HUES6 (cell line): ENCODE results near the gene CAV3.

Experiments used
- H3K27ac ChIP-seq: 2 replicates; pipeline ENCODE4 v1.7.0; 2013; ENCODE audit warnings: low read depth, mild to moderate bottlenecking, low read length, inconsistent platforms
- H3K27me3 ChIP-seq: 2 replicates; pipeline ENCODE4 v1.6.1; 2013; ENCODE audit warnings: low read length; ENCODE audit not compliant: control insufficient read depth, insufficient read depth
- H3K36me3 ChIP-seq: 2 replicates; pipeline ENCODE4 v1.6.1; 2013; ENCODE audit warnings: low read length; ENCODE audit not compliant: control insufficient read depth, insufficient read depth
- H3K4me1 ChIP-seq: 2 replicates; pipeline ENCODE4 v1.6.1; 2013; ENCODE audit warnings: low read length; ENCODE audit not compliant: control insufficient read depth, insufficient read depth
- H3K4me3 ChIP-seq: 2 replicates; pipeline ENCODE4 v1.5.1; 2013; ENCODE audit warnings: low read depth, low read length
- H3K9ac ChIP-seq: one replicate; pipeline ENCODE4 v1.6.1; 2013; ENCODE audit warnings: mild to moderate bottlenecking, low read length
- H3K9me3 ChIP-seq: 2 replicates; pipeline ENCODE4 v1.6.1; 2013; ENCODE audit warnings: low read depth, low read length; ENCODE audit not compliant: control insufficient read depth, insufficient read depth

The CAV3 gene

GRCh38 chr3:8749316-8749715 lies 15.7 kb downstream of the CAV3 start:
- no peaks in the 10 kb centered on the region for H3K27me3 ChIP-seq
- H3K4me3 ChIP-seq, result no peak overlapping the region
- no peak overlapping the region for H3K27ac ChIP-seq
- H3K36me3 ChIP-seq, result no peaks in the 10 kb centered on the region
- no peaks in the 10 kb centered on the region for H3K9me3 ChIP-seq
- H3K9ac ChIP-seq, result no peak overlapping the region
- no peaks in the 10 kb centered on the region for H3K4me1 ChIP-seq

GRCh38 chr3:8752832-8753231 lies 19.2 kb downstream of the CAV3 start:
- Histone ChIP-seq H3K4me3 (no peak overlapping the region), H3K36me3 (no peaks in the 10 kb centered on the region), H3K4me1 (peaks cover 3% of the 10 kb centered on the region; the same call in 1 of the 2 replicates), H3K27ac (no peak overlapping the region), H3K9me3 (no peaks in the 10 kb centered on the region), H3K27me3 (no peaks in the 10 kb centered on the region), H3K9ac (no peak overlapping the region)

DNA sequence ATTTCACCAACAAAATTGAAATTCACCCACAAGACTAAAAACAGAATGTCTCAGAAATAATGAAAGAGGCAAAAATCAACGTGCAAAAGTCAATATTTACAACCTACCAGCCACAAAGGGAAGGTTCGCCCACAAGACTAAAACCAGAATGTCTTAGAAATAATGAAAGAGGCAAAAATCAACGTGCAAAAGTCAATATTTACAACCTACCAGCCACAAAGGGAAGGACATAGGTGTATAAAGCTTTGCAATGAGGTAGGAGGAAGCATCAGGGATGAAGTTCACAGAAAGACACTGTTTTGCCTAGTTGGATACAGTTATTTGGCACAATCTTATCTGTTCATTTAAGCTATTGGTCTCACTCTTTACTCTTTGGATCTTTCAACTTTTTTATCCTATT lies 21.5 kb downstream of the CAV3 start:
- Histone ChIP-seq H3K9me3 (no peaks in the 10 kb centered on the region), H3K27me3 (no peaks in the 10 kb centered on the region), H3K27ac (no peak overlapping the region), H3K4me3 (no peak overlapping the region), H3K36me3 (no peaks in the 10 kb centered on the region), H3K9ac (no peak overlapping the region), H3K4me1 (peaks cover 3% of the 10 kb centered on the region; the same call in 1 of the 2 replicates)

GRCh38 chr3:8755564-8756237 lies 22.1 kb downstream of the CAV3 start:
- Histone ChIP-seq H3K4me3 (no peak overlapping the region), H3K27me3 (peaks cover 4% of the 10 kb centered on the region; the same call in 1 of the 2 replicates), H3K27ac (no peak overlapping the region), H3K9ac (no peak overlapping the region), H3K36me3 (no peaks in the 10 kb centered on the region), H3K4me1 (peaks cover 3% of the 10 kb centered on the region; the same call in 1 of the 2 replicates), H3K9me3 (no peaks in the 10 kb centered on the region)

DNA sequence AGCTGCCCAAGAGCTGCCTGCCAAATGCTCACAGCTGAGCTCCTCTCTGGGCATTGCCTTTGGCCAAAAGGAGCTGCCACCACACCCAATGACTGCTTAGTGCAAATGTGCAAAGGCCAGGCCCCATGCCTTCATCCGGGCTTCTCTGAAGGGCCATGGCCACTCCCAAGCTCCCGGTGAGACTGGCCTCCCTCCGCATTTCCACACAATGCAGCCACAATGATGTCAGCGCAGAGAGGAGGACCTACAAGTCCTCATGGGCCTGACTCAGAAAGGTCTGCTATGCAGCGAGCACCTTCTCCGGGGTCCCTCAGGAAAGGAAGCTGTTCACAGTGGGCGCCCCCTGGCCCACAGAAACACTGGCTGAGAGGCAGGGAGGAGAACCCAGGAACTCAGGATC lies 23.1 kb downstream of the CAV3 start:
- H3K4me3 ChIP-seq, result no peak overlapping the region
- no peak overlapping the region for H3K27ac ChIP-seq
- peaks cover 3% of the 10 kb centered on the region; the same call in 1 of the 2 replicates for H3K4me1 ChIP-seq
- H3K36me3 ChIP-seq, result no peaks in the 10 kb centered on the region
- H3K9me3 ChIP-seq, result no peaks in the 10 kb centered on the region
- H3K9ac ChIP-seq, result no peak overlapping the region
- H3K27me3 ChIP-seq, result peaks cover 4% of the 10 kb centered on the region; the same call in 1 of the 2 replicates

GRCh38 chr3:8757551-8758518 lies 24.2 kb downstream of the CAV3 start:
- Histone ChIP-seq H3K27me3 (peaks cover 4% of the 10 kb centered on the region; the same call in 1 of the 2 replicates), H3K4me3 (no peak overlapping the region), H3K4me1 (peaks cover 3% of the 10 kb centered on the region; the same call in 1 of the 2 replicates), H3K9me3 (no peaks in the 10 kb centered on the region), H3K36me3 (no peaks in the 10 kb centered on the region), H3K9ac (no peak overlapping the region), H3K27ac (no peak overlapping the region)

DNA sequence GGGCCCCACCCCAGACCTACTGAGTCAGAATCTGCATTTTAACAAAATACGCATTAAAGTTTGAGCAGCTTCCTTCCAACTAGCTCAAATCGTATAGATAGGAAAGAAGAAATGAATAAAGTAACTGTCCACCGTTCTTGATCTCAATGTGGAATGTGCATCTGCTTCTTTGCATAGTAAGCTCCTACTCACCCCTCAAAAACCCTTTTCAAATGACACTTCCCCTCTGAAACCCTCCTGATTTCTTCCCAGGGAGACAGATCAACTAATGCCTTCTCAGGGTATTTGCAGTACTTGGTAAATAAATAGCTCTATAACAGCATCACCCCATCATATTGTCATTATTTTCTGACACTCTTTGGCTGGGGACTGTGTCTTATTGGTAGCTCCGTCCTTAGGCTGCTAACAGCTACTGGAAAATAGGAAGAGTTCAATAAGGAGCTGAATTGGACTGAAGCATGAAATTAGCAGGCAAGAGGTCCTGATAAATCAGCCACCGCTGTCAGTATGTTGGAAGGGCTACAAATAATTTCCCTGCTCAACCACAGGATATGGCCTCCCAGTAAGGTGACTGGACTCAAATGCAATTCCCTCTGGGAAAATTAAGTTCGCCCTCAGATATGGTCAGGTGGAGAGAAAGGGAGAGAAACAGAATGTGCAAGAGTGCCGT lies 25.6 kb downstream of the CAV3 start:
- H3K4me1 ChIP-seq, result peaks cover 3% of the 10 kb centered on the region; the same call in 1 of the 2 replicates
- H3K36me3 ChIP-seq, result no peaks in the 10 kb centered on the region
- peaks cover 13% of the 10 kb centered on the region for H3K27me3 ChIP-seq
- H3K27ac ChIP-seq, result no peak overlapping the region
- no peak overlapping the region for H3K4me3 ChIP-seq
- no peak overlapping the region for H3K9ac ChIP-seq
- no peaks in the 10 kb centered on the region for H3K9me3 ChIP-seq

- Histone ChIP-seq H3K27ac (no peak overlapping the region), H3K4me3 (no peak overlapping the region), H3K9me3 (no peaks in the 10 kb centered on the region), H3K36me3 (no peaks in the 10 kb centered on the region), H3K9ac (no peak overlapping the region), H3K4me1 (peaks cover 3% of the 10 kb centered on the region; the same call in 1 of the 2 replicates), H3K27me3 (peaks cover 21% of the 10 kb centered on the region)
These were observed 26.5 kb downstream of the CAV3 start for GRCh38 chr3:8760091-8760490.

GRCh38 chr3:8760506-8760905 lies 26.9 kb downstream of the CAV3 start:
- Histone ChIP-seq H3K9ac (no peak overlapping the region), H3K4me1 (peaks cover 3% of the 10 kb centered on the region; the same call in 1 of the 2 replicates), H3K27ac (no peak overlapping the region), H3K4me3 (no peak overlapping the region), H3K9me3 (no peaks in the 10 kb centered on the region), H3K27me3 (peaks cover 26% of the 10 kb centered on the region), H3K36me3 (no peaks in the 10 kb centered on the region)

- H3K27me3 ChIP-seq, result peaks cover 39% of the 10 kb centered on the region
- no peak overlapping the region for H3K27ac ChIP-seq
- no peak overlapping the region for H3K9ac ChIP-seq
- H3K9me3 ChIP-seq, result no peaks in the 10 kb centered on the region
- H3K36me3 ChIP-seq, result no peaks in the 10 kb centered on the region
- no peak overlapping the region for H3K4me3 ChIP-seq
- no peaks in the 10 kb centered on the region for H3K4me1 ChIP-seq
These were observed 28.3 kb downstream of the CAV3 start for GRCh38 chr3:8761866-8762265.
